HepG2 (cell line): Measurements from ENCODE around the gene COPS7A. TPM values are rescaled to one million over a fixed set of nuclear protein-coding genes. Genes with fewer than 3 reads are reported as not detected.

Source experiments
- ERF ChIP-seq: IDR thresholded peaks from 2 replicates; pipeline ENCODE4 v1.6.1; 2018; ENCODE audit warnings: missing biosample characterization, missing genetic modification reagents
- ETV6 ChIP-seq: sonication (generic); formaldehyde crosslinking; conservative IDR thresholded peaks from 2 replicates; pipeline ENCODE4 v1.4.0; 2020; ENCODE audit warnings: missing genetic modification reagents
- FLYWCH1 ChIP-seq: sonication (generic); formaldehyde crosslinking; IDR thresholded peaks from 2 replicates; pipeline ENCODE4 v1.8.1; 2023; ENCODE audit warnings: mild to moderate bottlenecking, missing genetic modification reagents
- HMGA1 ChIP-seq: sonication (generic); formaldehyde crosslinking; conservative IDR thresholded peaks from 2 replicates; pipeline ENCODE4 v1.4.0; 2020; ENCODE audit warnings: missing genetic modification reagents
- JUND ChIP-seq: sonication (generic); formaldehyde crosslinking; IDR thresholded peaks from 2 replicates; pipeline ENCODE4 v1.8.0; 2022; ENCODE audit warnings: mild to moderate bottlenecking, missing genetic modification reagents
- KMT2A ChIP-seq: sonication (generic); formaldehyde crosslinking; IDR thresholded peaks from 2 replicates; pipeline ENCODE4 v1.4.0; 2020; ENCODE audit warnings: missing genetic modification reagents
- MATR3 ChIP-seq: sonication (generic); formaldehyde crosslinking; IDR thresholded peaks from 2 replicates; pipeline ENCODE4 v1.4.0; 2020; ENCODE audit warnings: missing genetic modification reagents
- MED8 ChIP-seq: sonication (generic); formaldehyde crosslinking; IDR thresholded peaks from 2 replicates; pipeline ENCODE4 v1.8.1; 2023; ENCODE audit warnings: mild to moderate bottlenecking, missing genetic modification reagents; ENCODE audit not compliant: insufficient replicate concordance
- MIER2 ChIP-seq: IDR thresholded peaks from 2 replicates; pipeline ENCODE4 v1.6.1; 2016; ENCODE audit warnings: missing biosample characterization, missing genetic modification reagents
- NR2F2 ChIP-seq: IDR thresholded peaks from 2 replicates; pipeline ENCODE4 v1.6.1; 2012; ENCODE audit warnings: low read depth, inconsistent platforms, borderline replicate concordance
- TEAD2 ChIP-seq: sonication (generic); formaldehyde crosslinking; IDR thresholded peaks from 2 replicates; pipeline ENCODE4 v1.9.0; 2021; ENCODE audit warnings: missing genetic modification reagents
- ZBTB8A ChIP-seq: sonication (generic); formaldehyde crosslinking; IDR thresholded peaks from 2 replicates; pipeline ENCODE4 v1.4.0; 2020; ENCODE audit warnings: mild to moderate bottlenecking, low read depth, missing genetic modification reagents, borderline replicate concordance
- ZNF589 ChIP-seq: sonication (generic); formaldehyde crosslinking; conservative IDR thresholded peaks from 2 replicates; pipeline ENCODE4 v1.8.0; 2022; ENCODE audit warnings: mild to moderate bottlenecking, moderate library complexity, missing genetic modification reagents
- ZNF792 ChIP-seq: IDR thresholded peaks from 2 replicates; pipeline ENCODE4 v1.6.1; 2016
- polyA plus RNA-seq, 8 experiments: library from polyadenylated mRNA; depleted of rRNA in 3 of 8; stranded (reverse) in 7 of 8; unstranded in 1 of 8; fragments of >200 nt; fragmentation: Illumina TruSeq in 4 of 8; extraction: Trizol in 4 of 8; gene quantifications; 2 replicates each; pipeline versions ENCODE4 v1.2.1 to v1.2.3, GENCODE V29; 2011 to 2016; ENCODE audit warnings: low read depth in 4 of 8, missing spikeins in 1 of 8, mixed read lengths in 1 of 8; ENCODE audit not compliant: insufficient read depth in 1 of 8
- total RNA-seq, 5 experiments: library from RNA; depleted of rRNA; stranded (reverse); fragments of >200 nt; fragmentation: Illumina TruSeq; extraction: Trizol; gene quantifications; 2 replicates each; pipeline ENCODE4 v1.2.3, GENCODE V29; 2016; ENCODE audit warnings: low read depth in 1 of 5
- TF ChIP-seq, protein P1 (sequence below): sonication (generic); formaldehyde crosslinking; IDR thresholded peaks from 2 replicates; pipeline ENCODE4 v1.4.0; 2020; ENCODE audit warnings: missing genetic modification reagents
- TF ChIP-seq, protein P2 (sequence below): sonication (generic); formaldehyde crosslinking; IDR thresholded peaks from 2 replicates; pipeline ENCODE4 v1.5.1; 2020; ENCODE audit warnings: mild to moderate bottlenecking, missing genetic modification reagents, moderate library complexity
- TF ChIP-seq, protein P3 (sequence below): sonication (generic); formaldehyde crosslinking; IDR thresholded peaks from 2 replicates; pipeline ENCODE4 v1.5.0; 2020; ENCODE audit warnings: missing genetic modification reagents
- TF ChIP-seq, protein P4 (sequence below): sonication (generic); formaldehyde crosslinking; IDR thresholded peaks from 2 replicates; pipeline ENCODE4 v1.4.0; 2020; ENCODE audit warnings: missing genetic modification reagents
- TF ChIP-seq, protein P5 (sequence below): sonication (generic); formaldehyde crosslinking; IDR thresholded peaks from 2 replicates; pipeline ENCODE4 v1.5.1; 2020; ENCODE audit warnings: mild to moderate bottlenecking, moderate library complexity, missing genetic modification reagents

Gene COPS7A
- total and polyA plus RNA-seq, 2 of the 13 experiments (the other 11 are each of a cell fraction or from before 2014, with no cell fraction given) = 40.0 to 73.6 TPM

DNA sequence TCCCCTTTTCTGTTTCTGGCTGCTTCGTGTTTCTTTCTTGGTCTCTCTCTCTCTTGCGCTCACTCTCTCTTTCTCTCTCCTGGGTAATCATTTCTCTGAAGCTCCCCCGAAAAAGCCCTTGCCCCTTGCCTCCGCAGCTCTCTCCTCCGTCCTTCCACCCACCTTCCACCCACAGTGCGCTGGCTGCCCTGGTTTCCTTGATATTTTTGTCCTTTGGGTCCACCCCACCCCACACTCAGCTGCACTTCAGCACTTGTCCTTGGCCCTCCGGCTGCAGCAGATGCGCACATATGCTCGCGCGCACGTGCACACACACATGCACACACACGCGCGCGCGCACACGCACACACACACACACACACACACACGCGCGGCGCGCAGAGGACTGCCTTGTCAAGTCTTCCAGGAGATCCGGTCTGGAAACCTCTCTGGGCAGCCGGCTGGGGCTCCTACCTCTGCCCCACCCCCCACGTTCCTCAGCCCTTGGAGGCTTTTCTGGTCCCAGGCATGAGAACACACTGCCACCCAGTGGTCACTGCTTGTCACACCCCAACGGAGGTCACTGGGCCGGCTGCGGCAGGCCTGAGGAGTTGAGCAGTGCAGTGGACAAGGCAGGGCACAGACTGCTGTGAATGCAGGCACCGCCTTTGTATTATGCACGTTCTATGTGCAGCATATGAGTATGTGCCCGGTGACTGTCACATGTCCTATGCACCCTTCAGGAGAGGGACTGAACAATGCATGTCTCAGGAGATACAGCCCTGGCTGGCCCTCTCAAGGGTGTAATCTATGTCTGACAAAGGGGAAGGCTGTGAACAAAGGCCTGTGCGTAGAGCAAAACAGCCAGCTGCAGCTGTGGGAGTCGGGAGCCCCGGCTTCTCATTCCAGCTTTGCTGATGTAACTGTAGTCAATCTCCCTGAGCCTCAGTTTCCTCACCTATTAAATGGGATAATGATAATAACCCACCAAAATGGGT is 55.0 kb downstream of the COPS7A start (continued):
- TF ChIP-seq FLYWCH1 (no peak), ERF (CRISPR knock-in tag) (peak; percentile 79; the same call in 1 of the 2 replicates), TEAD2 (CRISPR knock-in tag) (no peak), HMGA1 (CRISPR knock-in tag) (no peak), KMT2A (CRISPR knock-in tag) (peak; percentile 33; the same call in 1 of the 2 replicates), ZNF792 (no peak), NR2F2 (no peak), MED8 (CRISPR knock-in tag) (peak; percentile 55), ETV6 (CRISPR knock-in tag) (no peak), MATR3 (no peak), JUND (CRISPR knock-in tag) (no peak), ZBTB8A (CRISPR knock-in tag) (no peak), MIER2 (peak; percentile 61; the same call in 1 of the 2 replicates), ZNF589 (CRISPR knock-in tag) (no peak)
- TF ChIP-seq, protein P1, sequence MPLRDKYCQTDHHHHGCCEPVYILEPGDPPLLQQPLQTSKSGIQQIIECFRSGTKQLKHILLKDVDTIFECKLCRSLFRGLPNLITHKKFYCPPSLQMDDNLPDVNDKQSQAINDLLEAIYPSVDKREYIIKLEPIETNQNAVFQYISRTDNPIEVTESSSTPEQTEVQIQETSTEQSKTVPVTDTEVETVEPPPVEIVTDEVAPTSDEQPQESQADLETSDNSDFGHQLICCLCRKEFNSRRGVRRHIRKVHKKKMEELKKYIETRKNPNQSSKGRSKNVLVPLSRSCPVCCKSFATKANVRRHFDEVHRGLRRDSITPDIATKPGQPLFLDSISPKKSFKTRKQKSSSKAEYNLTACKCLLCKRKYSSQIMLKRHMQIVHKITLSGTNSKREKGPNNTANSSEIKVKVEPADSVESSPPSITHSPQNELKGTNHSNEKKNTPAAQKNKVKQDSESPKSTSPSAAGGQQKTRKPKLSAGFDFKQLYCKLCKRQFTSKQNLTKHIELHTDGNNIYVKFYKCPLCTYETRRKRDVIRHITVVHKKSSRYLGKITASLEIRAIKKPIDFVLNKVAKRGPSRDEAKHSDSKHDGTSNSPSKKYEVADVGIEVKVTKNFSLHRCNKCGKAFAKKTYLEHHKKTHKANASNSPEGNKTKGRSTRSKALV (CRISPR knock-in tag) = 0 out of 2 replicates have a peak, but pooled peaks have one; percentile 57
- TF ChIP-seq, protein P2, sequence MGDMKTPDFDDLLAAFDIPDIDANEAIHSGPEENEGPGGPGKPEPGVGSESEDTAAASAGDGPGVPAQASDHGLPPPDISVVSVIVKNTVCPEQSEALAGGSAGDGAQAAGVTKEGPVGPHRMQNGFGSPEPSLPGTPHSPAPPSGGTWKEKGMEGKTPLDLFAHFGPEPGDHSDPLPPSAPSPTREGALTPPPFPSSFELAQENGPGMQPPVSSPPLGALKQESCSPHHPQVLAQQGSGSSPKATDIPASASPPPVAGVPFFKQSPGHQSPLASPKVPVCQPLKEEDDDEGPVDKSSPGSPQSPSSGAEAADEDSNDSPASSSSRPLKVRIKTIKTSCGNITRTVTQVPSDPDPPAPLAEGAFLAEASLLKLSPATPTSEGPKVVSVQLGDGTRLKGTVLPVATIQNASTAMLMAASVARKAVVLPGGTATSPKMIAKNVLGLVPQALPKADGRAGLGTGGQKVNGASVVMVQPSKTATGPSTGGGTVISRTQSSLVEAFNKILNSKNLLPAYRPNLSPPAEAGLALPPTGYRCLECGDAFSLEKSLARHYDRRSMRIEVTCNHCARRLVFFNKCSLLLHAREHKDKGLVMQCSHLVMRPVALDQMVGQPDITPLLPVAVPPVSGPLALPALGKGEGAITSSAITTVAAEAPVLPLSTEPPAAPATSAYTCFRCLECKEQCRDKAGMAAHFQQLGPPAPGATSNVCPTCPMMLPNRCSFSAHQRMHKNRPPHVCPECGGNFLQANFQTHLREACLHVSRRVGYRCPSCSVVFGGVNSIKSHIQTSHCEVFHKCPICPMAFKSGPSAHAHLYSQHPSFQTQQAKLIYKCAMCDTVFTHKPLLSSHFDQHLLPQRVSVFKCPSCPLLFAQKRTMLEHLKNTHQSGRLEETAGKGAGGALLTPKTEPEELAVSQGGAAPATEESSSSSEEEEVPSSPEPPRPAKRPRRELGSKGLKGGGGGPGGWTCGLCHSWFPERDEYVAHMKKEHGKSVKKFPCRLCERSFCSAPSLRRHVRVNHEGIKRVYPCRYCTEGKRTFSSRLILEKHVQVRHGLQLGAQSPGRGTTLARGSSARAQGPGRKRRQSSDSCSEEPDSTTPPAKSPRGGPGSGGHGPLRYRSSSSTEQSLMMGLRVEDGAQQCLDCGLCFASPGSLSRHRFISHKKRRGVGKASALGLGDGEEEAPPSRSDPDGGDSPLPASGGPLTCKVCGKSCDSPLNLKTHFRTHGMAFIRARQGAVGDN (CRISPR knock-in tag) = peak; percentile 94
- TF ChIP-seq, protein P3, sequence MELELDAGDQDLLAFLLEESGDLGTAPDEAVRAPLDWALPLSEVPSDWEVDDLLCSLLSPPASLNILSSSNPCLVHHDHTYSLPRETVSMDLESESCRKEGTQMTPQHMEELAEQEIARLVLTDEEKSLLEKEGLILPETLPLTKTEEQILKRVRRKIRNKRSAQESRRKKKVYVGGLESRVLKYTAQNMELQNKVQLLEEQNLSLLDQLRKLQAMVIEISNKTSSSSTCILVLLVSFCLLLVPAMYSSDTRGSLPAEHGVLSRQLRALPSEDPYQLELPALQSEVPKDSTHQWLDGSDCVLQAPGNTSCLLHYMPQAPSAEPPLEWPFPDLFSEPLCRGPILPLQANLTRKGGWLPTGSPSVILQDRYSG (CRISPR knock-in tag) = no peak
- TF ChIP-seq, protein P4, sequence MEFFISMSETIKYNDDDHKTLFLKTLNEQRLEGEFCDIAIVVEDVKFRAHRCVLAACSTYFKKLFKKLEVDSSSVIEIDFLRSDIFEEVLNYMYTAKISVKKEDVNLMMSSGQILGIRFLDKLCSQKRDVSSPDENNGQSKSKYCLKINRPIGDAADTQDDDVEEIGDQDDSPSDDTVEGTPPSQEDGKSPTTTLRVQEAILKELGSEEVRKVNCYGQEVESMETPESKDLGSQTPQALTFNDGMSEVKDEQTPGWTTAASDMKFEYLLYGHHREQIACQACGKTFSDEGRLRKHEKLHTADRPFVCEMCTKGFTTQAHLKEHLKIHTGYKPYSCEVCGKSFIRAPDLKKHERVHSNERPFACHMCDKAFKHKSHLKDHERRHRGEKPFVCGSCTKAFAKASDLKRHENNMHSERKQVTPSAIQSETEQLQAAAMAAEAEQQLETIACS (CRISPR knock-in tag) = peak; percentile 89
- TF ChIP-seq, protein P5, sequence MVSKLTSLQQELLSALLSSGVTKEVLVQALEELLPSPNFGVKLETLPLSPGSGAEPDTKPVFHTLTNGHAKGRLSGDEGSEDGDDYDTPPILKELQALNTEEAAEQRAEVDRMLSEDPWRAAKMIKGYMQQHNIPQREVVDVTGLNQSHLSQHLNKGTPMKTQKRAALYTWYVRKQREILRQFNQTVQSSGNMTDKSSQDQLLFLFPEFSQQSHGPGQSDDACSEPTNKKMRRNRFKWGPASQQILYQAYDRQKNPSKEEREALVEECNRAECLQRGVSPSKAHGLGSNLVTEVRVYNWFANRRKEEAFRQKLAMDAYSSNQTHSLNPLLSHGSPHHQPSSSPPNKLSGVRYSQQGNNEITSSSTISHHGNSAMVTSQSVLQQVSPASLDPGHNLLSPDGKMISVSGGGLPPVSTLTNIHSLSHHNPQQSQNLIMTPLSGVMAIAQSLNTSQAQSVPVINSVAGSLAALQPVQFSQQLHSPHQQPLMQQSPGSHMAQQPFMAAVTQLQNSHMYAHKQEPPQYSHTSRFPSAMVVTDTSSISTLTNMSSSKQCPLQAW (CRISPR knock-in tag) = peak; percentile 91; the same call in 1 of the 2 replicates
